Esophagus muscularis mucosa (tissue), 4 donors: Measurements from ENCODE around the gene PSMB9.

Source experiments
- EP300 ChIP-seq: sonication (generic); formaldehyde crosslinking; IDR thresholded peaks from one replicate; pipeline ENCODE4 v1.6.1; 2017; ENCODE audit warnings: antibody characterized with exemption
- POLR2A ChIP-seq: fragments of 450-650 bp; IDR thresholded peaks from one replicate; pipeline ENCODE4 v1.6.1; 2017; ENCODE audit warnings: antibody characterized with exemption, moderate library complexity, mild to moderate bottlenecking, low read depth
- TF ChIP-seq, protein P1 (sequence below), 3 experiments: fragments of 200-600 bp in 2 of 3; fragments of 450-650 bp in 1 of 3; sonication (generic) in 2 of 3; IDR thresholded peaks; one replicate each; pipeline ENCODE4 v1.5.1; 2017 to 2019; ENCODE audit warnings: antibody characterized with exemption in 3 of 3, mild to moderate bottlenecking in 2 of 3, moderate library complexity in 1 of 3

DNA sequence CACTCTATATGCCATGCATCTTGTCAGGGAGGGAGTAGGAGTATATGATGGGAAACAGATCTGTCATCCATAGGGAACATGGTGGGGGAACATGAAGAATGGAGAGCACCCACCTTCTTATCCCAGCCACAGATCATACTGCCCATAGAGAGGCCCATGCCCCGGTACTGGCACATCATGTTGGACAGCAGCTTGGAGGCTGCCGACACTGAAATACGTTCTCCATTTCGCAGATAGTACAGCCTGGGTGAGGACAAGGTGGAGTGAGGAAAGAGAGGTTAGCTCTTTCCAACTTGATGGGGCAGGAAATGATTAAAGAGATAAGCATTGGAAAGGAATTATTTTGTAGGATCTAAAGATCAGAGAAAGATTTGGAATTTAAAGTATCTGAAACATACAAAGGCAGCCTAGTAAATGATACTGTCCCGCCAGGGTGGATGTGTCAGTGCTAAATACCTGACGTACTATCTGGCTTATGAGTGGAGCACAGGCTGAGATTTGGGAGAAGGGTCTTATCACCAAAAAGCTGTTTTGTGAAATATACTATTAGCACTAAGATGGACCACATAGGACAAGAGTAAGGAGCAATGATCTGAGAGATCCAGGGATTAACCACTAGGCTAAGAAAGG is 11.9 kb upstream of the PSMB9 start:
- TF ChIP-seq, protein P1, sequence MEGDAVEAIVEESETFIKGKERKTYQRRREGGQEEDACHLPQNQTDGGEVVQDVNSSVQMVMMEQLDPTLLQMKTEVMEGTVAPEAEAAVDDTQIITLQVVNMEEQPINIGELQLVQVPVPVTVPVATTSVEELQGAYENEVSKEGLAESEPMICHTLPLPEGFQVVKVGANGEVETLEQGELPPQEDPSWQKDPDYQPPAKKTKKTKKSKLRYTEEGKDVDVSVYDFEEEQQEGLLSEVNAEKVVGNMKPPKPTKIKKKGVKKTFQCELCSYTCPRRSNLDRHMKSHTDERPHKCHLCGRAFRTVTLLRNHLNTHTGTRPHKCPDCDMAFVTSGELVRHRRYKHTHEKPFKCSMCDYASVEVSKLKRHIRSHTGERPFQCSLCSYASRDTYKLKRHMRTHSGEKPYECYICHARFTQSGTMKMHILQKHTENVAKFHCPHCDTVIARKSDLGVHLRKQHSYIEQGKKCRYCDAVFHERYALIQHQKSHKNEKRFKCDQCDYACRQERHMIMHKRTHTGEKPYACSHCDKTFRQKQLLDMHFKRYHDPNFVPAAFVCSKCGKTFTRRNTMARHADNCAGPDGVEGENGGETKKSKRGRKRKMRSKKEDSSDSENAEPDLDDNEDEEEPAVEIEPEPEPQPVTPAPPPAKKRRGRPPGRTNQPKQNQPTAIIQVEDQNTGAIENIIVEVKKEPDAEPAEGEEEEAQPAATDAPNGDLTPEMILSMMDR (IDR thresholded peaks at IDR 0.05) = no peak
- TF ChIP-seq POLR2A = no peak
- no peak for TF ChIP-seq EP300
